Measurements from ENCODE around the gene ARRB1.
A peak's percentile ranks its signal among the peaks of the same experiment; 100 is the strongest.

The ARRB1 gene

DNA sequence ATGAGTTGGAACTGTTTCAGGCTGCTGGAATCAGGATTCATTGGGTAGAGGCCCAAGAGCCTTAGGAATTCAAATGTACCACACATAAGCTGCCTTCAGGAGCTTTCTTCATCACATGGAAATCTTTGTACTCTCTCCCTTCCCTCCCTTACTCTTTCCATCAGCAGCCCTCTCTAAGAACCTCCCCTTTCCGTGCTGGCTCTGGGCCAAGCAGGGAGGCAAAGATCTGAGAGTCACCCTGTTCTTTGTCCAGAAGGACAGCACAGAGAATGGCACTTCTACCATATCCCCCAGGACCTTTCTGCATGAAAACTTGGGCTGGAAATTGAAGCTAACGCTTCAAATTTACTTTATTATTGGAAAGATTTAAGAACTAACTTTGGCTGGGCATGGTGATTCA lies 131.6 kb downstream of the ARRB1 start:
- no peak overlapping the region for H3K4me3 ChIP-seq (replicated peaks; ENCODE audit: low read depth, low read length)
- TF ChIP-seq, protein P1, sequence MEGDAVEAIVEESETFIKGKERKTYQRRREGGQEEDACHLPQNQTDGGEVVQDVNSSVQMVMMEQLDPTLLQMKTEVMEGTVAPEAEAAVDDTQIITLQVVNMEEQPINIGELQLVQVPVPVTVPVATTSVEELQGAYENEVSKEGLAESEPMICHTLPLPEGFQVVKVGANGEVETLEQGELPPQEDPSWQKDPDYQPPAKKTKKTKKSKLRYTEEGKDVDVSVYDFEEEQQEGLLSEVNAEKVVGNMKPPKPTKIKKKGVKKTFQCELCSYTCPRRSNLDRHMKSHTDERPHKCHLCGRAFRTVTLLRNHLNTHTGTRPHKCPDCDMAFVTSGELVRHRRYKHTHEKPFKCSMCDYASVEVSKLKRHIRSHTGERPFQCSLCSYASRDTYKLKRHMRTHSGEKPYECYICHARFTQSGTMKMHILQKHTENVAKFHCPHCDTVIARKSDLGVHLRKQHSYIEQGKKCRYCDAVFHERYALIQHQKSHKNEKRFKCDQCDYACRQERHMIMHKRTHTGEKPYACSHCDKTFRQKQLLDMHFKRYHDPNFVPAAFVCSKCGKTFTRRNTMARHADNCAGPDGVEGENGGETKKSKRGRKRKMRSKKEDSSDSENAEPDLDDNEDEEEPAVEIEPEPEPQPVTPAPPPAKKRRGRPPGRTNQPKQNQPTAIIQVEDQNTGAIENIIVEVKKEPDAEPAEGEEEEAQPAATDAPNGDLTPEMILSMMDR (IDR thresholded peaks at IDR 0.05; ENCODE audit: low read length, missing control alignments), result no peak

DNA sequence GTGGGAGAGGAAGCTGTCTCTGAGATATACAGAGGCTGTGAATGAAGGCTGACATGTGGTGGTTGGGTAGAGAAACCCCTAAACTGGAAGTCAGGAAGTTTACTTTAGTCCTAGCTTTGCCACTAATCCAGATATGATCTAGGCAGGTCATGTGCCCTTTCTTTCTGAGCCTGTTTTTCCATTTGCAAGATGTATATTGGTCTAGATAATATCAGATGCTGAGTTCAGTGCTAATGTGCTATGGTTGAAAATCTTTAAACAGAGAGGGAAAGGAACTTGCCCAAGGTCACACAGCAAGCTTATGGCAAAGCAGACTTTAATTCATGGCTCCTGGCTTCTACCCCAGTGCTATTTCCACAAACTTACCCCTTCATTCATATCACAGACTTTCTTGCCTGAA lies 136.6 kb downstream of the ARRB1 start:
- H3K4me3 ChIP-seq (replicated peaks; ENCODE audit: low read depth, low read length), result no peak overlapping the region
- TF ChIP-seq, protein P1 (IDR thresholded peaks at IDR 0.05; ENCODE audit: low read length, missing control alignments), result no peak
- no peak for DNase-seq (ENCODE audit: low read depth)

More for the DNA sequence above, 131.6 kb downstream of the ARRB1 start:
- DNase-seq (ENCODE audit: low read depth), result no peak

DNA sequence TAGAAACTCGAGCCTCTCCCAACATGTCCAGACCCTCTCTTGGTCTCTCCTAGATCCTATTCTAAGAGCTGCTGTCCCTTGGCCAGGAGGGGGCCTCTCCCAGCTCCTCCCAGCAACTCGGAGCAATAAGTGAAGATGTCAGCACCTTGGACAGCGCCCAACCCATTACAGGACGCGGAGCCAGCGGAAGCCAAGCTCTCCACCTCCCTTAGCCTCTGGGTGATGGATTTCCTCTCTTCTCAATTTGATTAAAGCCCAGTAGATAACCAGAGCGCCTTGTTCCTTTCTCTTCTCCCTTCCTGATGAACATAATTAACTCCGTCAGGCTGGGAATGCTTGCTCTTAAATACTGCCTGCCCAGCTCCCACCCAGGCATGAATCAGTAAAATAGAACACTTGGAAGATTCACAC lies 137.0 kb downstream of the ARRB1 start:
- H3K4me3 ChIP-seq (replicated peaks; ENCODE audit: low read depth, low read length), result no peak overlapping the region
- peak; percentile 86 for DNase-seq (ENCODE audit: low read depth)
- TF ChIP-seq, protein P1 (IDR thresholded peaks at IDR 0.05; ENCODE audit: low read length, missing control alignments), result peak; percentile 56
